Hematopoietic multipotent progenitor cell treated with erythropoietin and hydrocortisone succinate and interleukin-3 and kit ligand, for 6 days (in vitro differentiated cells): Measurements from ENCODE around the gene ANKRD65.
"Not testable (repeated sequence)": the region's sequence is repeated elsewhere in the genome, so short reads cannot be mapped to it uniquely, and the experiment has no call there.

Experiments
- DNase-seq: peaks from one replicate; pipeline ENCODE4 v3.0.0-alpha.2; 2015

Gene ANKRD65

GRCh38 chr1:1415751-1416150 lies 5.3 kb downstream of the ANKRD65 start:
- DNase-seq, result no peak

- not testable (repeated sequence) for DNase-seq
Measured at GRCh38 chr1:1412311-1412902, 8.7 kb downstream of the ANKRD65 start.

GRCh38 chr1:1411626-1412025 lies 9.4 kb downstream of the ANKRD65 start:
- no peak for DNase-seq

- DNase-seq, result not testable (repeated sequence)
Measured at GRCh38 chr1:1410238-1410637, 10.8 kb downstream of the ANKRD65 start.

GRCh38 chr1:1407636-1408318 lies 13.3 kb downstream of the ANKRD65 start:
- peak; percentile 64 for DNase-seq

GRCh38 chr1:1406821-1407635 lies 14.0 kb downstream of the ANKRD65 start, which contains the start of gene MRPL20:
MRPL20 (minus strand) TSS chr1:1407293; CDS start chr1:1407217, 76 bp downstream.
- DNase-seq, result peak; percentile 97

GRCh38 chr1:1406101-1406820 lies 14.8 kb downstream of the ANKRD65 start:
- DNase-seq, result peak; percentile 76

- no peak for DNase-seq
Measured at GRCh38 chr1:1403653-1404052, 17.4 kb downstream of the ANKRD65 start.

- DNase-seq, result not testable (repeated sequence)
Measured at GRCh38 chr1:1402901-1403392, 18.1 kb downstream of the ANKRD65 start.

GRCh38 chr1:1402072-1402900 lies 18.8 kb downstream of the ANKRD65 start:
- DNase-seq, result peak; percentile 82

- no peak for DNase-seq
Measured at GRCh38 chr1:1401457-1402010, 19.5 kb downstream of the ANKRD65 start.

- DNase-seq, result no peak
Measured at GRCh38 chr1:1400576-1401456, 20.3 kb downstream of the ANKRD65 start.

GRCh38 chr1:1399872-1400575 lies 21.1 kb downstream of the ANKRD65 start:
- DNase-seq, result peak; percentile 65

GRCh38 chr1:1399187-1399871 lies 21.7 kb downstream of the ANKRD65 start, which contains the start of gene CCNL2:
CCNL2 (minus strand) TSS chr1:1399335; CDS start chr1:1399306, 29 bp downstream.
- peak; percentile 98 for DNase-seq

- no peak for DNase-seq
Measured at GRCh38 chr1:1398677-1399186, 22.3 kb downstream of the ANKRD65 start.

GRCh38 chr1:1397839-1398523 lies 23.1 kb downstream of the ANKRD65 start:
- DNase-seq, result peak; percentile 64

GRCh38 chr1:1395166-1395565 lies 25.9 kb downstream of the ANKRD65 start:
- DNase-seq, result no peak

GRCh38 chr1:1394116-1394515 lies 27.0 kb downstream of the ANKRD65 start:
- DNase-seq, result no peak
